Astrocyte (in vitro differentiated cells and primary cell): ENCODE data around the gene EXOC3L2. TPM values are rescaled to one million over a fixed set of nuclear protein-coding genes. Genes with fewer than 3 reads are reported as not detected.
A peak's percentile ranks its signal among the peaks of the same experiment; 100 is the strongest.

ENCODE experiments used
- DNase-seq: peaks from one replicate; pipeline ENCODE4 v3.0.0-alpha.2; 2010; ENCODE audit warnings: low read depth
- FAIRE-seq: peaks from 2 replicates; lab custom pipeline; 2011; peaks lifted over from hg19 to GRCh38; lab: Jason Lieb, UNC
- H2AFZ ChIP-seq: 2 replicates; pipeline ENCODE4 v1.6.0; 2012; ENCODE audit warnings: low read depth, low read length, inconsistent platforms
- H3K27ac ChIP-seq: 2 replicates; pipeline ENCODE4 v1.5.1; 2011; ENCODE audit warnings: low read depth, low read length, inconsistent platforms
- H3K27me3 ChIP-seq: 2 replicates; pipeline ENCODE4 v1.6.0; 2011; ENCODE audit warnings: low read length, inconsistent platforms; ENCODE audit not compliant: insufficient read depth
- H3K36me3 ChIP-seq: 2 replicates; pipeline ENCODE4 v1.5.1; 2011; ENCODE audit warnings: low read length, inconsistent platforms; ENCODE audit not compliant: insufficient read depth
- H3K4me1 ChIP-seq: 2 replicates; pipeline ENCODE4 v1.5.1; 2011; ENCODE audit warnings: low read length, inconsistent platforms; ENCODE audit not compliant: insufficient read depth
- H3K4me2 ChIP-seq: 2 replicates; pipeline ENCODE4 v1.6.0; 2012; ENCODE audit warnings: low read length, inconsistent platforms
- H3K4me3 ChIP-seq: 2 replicates; pipeline ENCODE4 v1.5.1; 2011; ENCODE audit warnings: low read depth, mild to moderate bottlenecking, low read length, inconsistent platforms; ENCODE audit not compliant: insufficient read depth
- H3K79me2 ChIP-seq: 2 replicates; pipeline ENCODE4 v1.6.0; 2012; ENCODE audit warnings: mild to moderate bottlenecking, low read length, inconsistent platforms; ENCODE audit not compliant: insufficient read depth
- H3K9ac ChIP-seq: 2 replicates; pipeline ENCODE4 v1.6.0; 2012; ENCODE audit warnings: mild to moderate bottlenecking, low read length, inconsistent platforms
- H3K9me3 ChIP-seq: 2 replicates; pipeline ENCODE4 v1.5.1; 2012; ENCODE audit warnings: low read depth, mild to moderate bottlenecking, low read length, inconsistent platforms; ENCODE audit not compliant: insufficient read depth
- H4K20me1 ChIP-seq: 2 replicates; pipeline ENCODE4 v1.6.0; 2012; ENCODE audit warnings: low read length, inconsistent platforms; ENCODE audit not compliant: insufficient read depth
- H3K27ac Mint-ChIP-seq: one replicate; pipeline ENCODE4 v1.8.0; 2021; ENCODE audit warnings: mild to moderate bottlenecking, mixed read lengths; ENCODE audit not compliant: unreplicated experiment
- H3K27me3 Mint-ChIP-seq: one replicate; pipeline ENCODE4 v1.8.0; 2021; ENCODE audit warnings: low read depth, mixed read lengths; ENCODE audit not compliant: unreplicated experiment
- H3K36me3 Mint-ChIP-seq: one replicate; pipeline ENCODE4 v1.8.0; 2021; ENCODE audit warnings: low read depth, mixed read lengths; ENCODE audit not compliant: unreplicated experiment
- H3K4me1 Mint-ChIP-seq: one replicate; pipeline ENCODE4 v1.8.0; 2021; ENCODE audit warnings: low read depth, mixed read lengths; ENCODE audit not compliant: unreplicated experiment
- H3K4me3 Mint-ChIP-seq: one replicate; pipeline ENCODE4 v1.8.0; 2021; ENCODE audit warnings: mild to moderate bottlenecking, moderate library complexity, mixed read lengths; ENCODE audit not compliant: unreplicated experiment
- H3K9me3 Mint-ChIP-seq: one replicate; pipeline ENCODE4 v1.8.0; 2021; ENCODE audit warnings: mild to moderate bottlenecking, mixed read lengths; ENCODE audit not compliant: unreplicated experiment
- CTCF ChIP-seq: IDR thresholded peaks from 2 replicates; pipeline ENCODE4 v1.5.1; 2011; ENCODE audit warnings: low read depth, mild to moderate bottlenecking, inconsistent platforms, low read length, moderate library complexity; ENCODE audit not compliant: insufficient read depth
- EZH2 ChIP-seq: IDR thresholded peaks from 2 replicates; pipeline ENCODE4 v1.6.1; 2012; ENCODE audit warnings: mild to moderate bottlenecking, low read length, inconsistent platforms; ENCODE audit not compliant: insufficient read depth
- total RNA-seq: library from RNA; stranded (reverse); gene quantifications from 2 replicates; pipeline ENCODE4 v1.2.1, GENCODE V29; 2021

The EXOC3L2 gene
- total RNA-seq, 1 donor from 2014 or later, result 0.61 TPM

GRCh38 chr19:45291834-45292233, 46.6 kb upstream of the EXOC3L2 start:
- Histone ChIP-seq H3K9ac (no peak overlapping the region), H3K79me2 (no peaks in the 10 kb centered on the region), H3K27ac (no peak overlapping the region), H3K36me3 (peaks cover 4% of the 10 kb centered on the region), H3K9me3 (no peaks in the 10 kb centered on the region), H3K4me2 (no peak overlapping the region), H2AFZ (no peak overlapping the region), H4K20me1 (no peaks in the 10 kb centered on the region), H3K27me3 (no peaks in the 10 kb centered on the region), H3K4me3 (no peak overlapping the region), H3K4me1 (no peaks in the 10 kb centered on the region)
- H3K4me3 Mint-ChIP-seq, result no peak overlapping the region
- no peaks in the 10 kb centered on the region for H3K9me3 Mint-ChIP-seq
- TF ChIP-seq CTCF (no peak), EZH2 (no peak)
- peaks cover 4% of the 10 kb centered on the region for H3K4me1 Mint-ChIP-seq
- no peak for FAIRE-seq
- peaks cover 38% of the 10 kb centered on the region for H3K36me3 Mint-ChIP-seq
- no peaks in the 10 kb centered on the region for H3K27me3 Mint-ChIP-seq
- no peak for DNase-seq
- H3K27ac Mint-ChIP-seq, result no peak overlapping the region

GRCh38 chr19:45290381-45290931, 45.2 kb upstream of the EXOC3L2 start:
- H3K27ac Mint-ChIP-seq, result no peak overlapping the region
- FAIRE-seq, result no peak

More at GRCh38 chr19:45290381-45290931, 45.2 kb upstream of the EXOC3L2 start:
- no peak for TF ChIP-seq EZH2
- no peak for TF ChIP-seq CTCF
- Histone ChIP-seq H4K20me1 (no peaks in the 10 kb centered on the region), H3K4me1 (no peaks in the 10 kb centered on the region), H3K4me3 (no peak overlapping the region), H3K9ac (no peak overlapping the region), H2AFZ (no peak overlapping the region), H3K79me2 (no peaks in the 10 kb centered on the region), H3K27me3 (no peaks in the 10 kb centered on the region), H3K9me3 (no peaks in the 10 kb centered on the region), H3K4me2 (no peak overlapping the region), H3K27ac (no peak overlapping the region), H3K36me3 (peaks cover 4% of the 10 kb centered on the region)
- Mint-ChIP-seq H3K4me3 (peak overlapping the region; percentile 27), H3K27me3 (no peaks in the 10 kb centered on the region), H3K36me3 (peaks cover 37% of the 10 kb centered on the region), H3K4me1 (peaks cover 4% of the 10 kb centered on the region), H3K9me3 (no peaks in the 10 kb centered on the region)
- DNase-seq, result no peak
